ENCODE results near the gene CNGA3. TPM values are rescaled to one million over a fixed set of nuclear protein-coding genes. Genes with fewer than 3 reads are reported as not detected.

Gene CNGA3
- total RNA-seq, 2 experiments from 2014 or later: not detected

DNA sequence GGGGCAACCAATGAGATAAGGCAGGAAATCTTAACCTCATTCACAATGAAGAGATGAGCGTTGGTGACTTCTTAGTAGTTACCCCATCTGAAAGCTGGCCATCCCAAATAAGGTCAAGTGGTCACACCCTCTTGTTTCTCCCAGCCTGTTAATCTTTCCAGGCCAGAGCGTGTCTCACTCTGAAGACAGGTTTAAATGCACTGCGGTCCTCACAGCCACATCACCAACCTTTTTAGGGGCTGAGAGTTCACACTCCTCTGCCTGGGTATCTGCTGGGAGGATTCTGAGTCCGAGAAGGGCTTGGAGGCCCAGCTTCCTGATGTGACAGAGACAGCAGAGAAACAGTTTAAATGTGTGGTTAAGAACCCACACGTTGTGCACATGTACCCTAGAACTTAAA lies 13.3 kb upstream of the CNGA3 start:
- H3K36me3 ChIP-seq (ENCODE audit: insufficient read depth, low read length): no peaks in the 10 kb centered on the region
- no peaks in the 10 kb centered on the region for H4K20me1 ChIP-seq (ENCODE audit: insufficient read depth, low read length)
- H3K9me2 ChIP-seq (ENCODE audit: insufficient read depth, low read length): no peaks in the 10 kb centered on the region
- no peaks in the 10 kb centered on the region for H3K79me2 ChIP-seq (ENCODE audit: insufficient read depth, low read depth, low read length)
- H3K4me2 ChIP-seq (ENCODE audit: low read length): no peak overlapping the region
- H2AFZ ChIP-seq (ENCODE audit: low read length): no peak overlapping the region
- TF ChIP-seq EZH2phosphoT487 (IDR thresholded peaks at IDR 0.05; ENCODE audit: borderline replicate concordance, low read depth, low read length): no peak
- TF ChIP-seq, protein P1, sequence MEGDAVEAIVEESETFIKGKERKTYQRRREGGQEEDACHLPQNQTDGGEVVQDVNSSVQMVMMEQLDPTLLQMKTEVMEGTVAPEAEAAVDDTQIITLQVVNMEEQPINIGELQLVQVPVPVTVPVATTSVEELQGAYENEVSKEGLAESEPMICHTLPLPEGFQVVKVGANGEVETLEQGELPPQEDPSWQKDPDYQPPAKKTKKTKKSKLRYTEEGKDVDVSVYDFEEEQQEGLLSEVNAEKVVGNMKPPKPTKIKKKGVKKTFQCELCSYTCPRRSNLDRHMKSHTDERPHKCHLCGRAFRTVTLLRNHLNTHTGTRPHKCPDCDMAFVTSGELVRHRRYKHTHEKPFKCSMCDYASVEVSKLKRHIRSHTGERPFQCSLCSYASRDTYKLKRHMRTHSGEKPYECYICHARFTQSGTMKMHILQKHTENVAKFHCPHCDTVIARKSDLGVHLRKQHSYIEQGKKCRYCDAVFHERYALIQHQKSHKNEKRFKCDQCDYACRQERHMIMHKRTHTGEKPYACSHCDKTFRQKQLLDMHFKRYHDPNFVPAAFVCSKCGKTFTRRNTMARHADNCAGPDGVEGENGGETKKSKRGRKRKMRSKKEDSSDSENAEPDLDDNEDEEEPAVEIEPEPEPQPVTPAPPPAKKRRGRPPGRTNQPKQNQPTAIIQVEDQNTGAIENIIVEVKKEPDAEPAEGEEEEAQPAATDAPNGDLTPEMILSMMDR (conservative IDR thresholded peaks at IDR 0.05; ENCODE audit: low read length): no peak
- intact Hi-C loops (cut with micrococcal nuclease; ENCODE audit: unreplicated experiment): no loop called here
- H3K9me3 ChIP-seq (ENCODE audit: low read length): peaks cover 1% of the 10 kb centered on the region; the same call in 1 of the 2 replicates
- no peak for DNase-seq (ENCODE audit: low spot score)
- ChIA-PET POLR2A (no interaction called here), CTCF (ENCODE audit: unreplicated experiment) (no interaction called here)
- no peaks in the 10 kb centered on the region for H3K4me1 ChIP-seq (ENCODE audit: insufficient read depth, low read length, poor library complexity, severe bottlenecking)
- no peak overlapping the region for H3K4me3 ChIP-seq (ENCODE audit: low read depth, low read length, poor library complexity, severe bottlenecking)
- no peak overlapping the region for H3K27ac ChIP-seq (ENCODE audit: low read depth, low read length, poor library complexity, severe bottlenecking)
- BruUV-seq (replicated peaks): no TSS peak

DNA sequence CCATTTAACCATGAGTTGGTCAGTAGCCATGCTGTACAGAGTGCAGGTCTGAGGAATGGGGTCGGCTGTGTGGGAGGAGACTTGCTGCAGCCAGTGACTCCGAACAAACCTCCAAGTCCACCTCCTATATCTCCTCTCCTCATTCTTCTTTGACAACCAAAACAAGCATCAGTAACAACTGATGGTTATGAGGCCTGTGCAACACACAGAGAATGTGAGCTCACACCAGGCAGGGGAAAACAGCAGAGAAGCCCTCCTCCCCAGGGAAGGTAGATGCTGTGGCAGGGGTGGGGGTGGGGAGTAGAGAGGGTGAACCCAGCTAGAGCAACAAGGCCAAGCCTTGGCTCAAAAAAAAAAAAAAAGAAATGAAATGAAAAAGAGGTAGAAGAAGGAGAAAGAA lies 12.3 kb upstream of the CNGA3 start:
- Histone ChIP-seq H3K36me3 (ENCODE audit: insufficient read depth, low read length) (no peaks in the 10 kb centered on the region), H3K27ac (ENCODE audit: low read depth, low read length, poor library complexity, severe bottlenecking) (no peak overlapping the region), H2AFZ (ENCODE audit: low read length) (no peak overlapping the region), H3K4me2 (ENCODE audit: low read length) (no peak overlapping the region), H3K9me2 (ENCODE audit: insufficient read depth, low read length) (no peaks in the 10 kb centered on the region), H3K4me1 (ENCODE audit: insufficient read depth, low read length, poor library complexity, severe bottlenecking) (no peaks in the 10 kb centered on the region), H3K79me2 (ENCODE audit: insufficient read depth, low read depth, low read length) (no peaks in the 10 kb centered on the region), H3K4me3 (ENCODE audit: low read depth, low read length, poor library complexity, severe bottlenecking) (no peak overlapping the region), H3K9me3 (ENCODE audit: low read length) (peaks cover 7% of the 10 kb centered on the region; the same call in 1 of the 2 replicates), H4K20me1 (ENCODE audit: insufficient read depth, low read length) (no peaks in the 10 kb centered on the region)
- CTCF ChIA-PET (ENCODE audit: unreplicated experiment): no interaction called here
- POLR2A ChIA-PET: interaction anchor here (0.7 kb wide), 1 partner anchor 16 kb away, joined by 4 read pairs; no protein-coding TSS in a partner anchor
- no peak for DNase-seq (ENCODE audit: low spot score)
- intact Hi-C loops (cut with micrococcal nuclease; ENCODE audit: unreplicated experiment): no loop called here
- no peak for TF ChIP-seq EZH2phosphoT487 (IDR thresholded peaks at IDR 0.05; ENCODE audit: borderline replicate concordance, low read depth, low read length)
- TF ChIP-seq, protein P1 (conservative IDR thresholded peaks at IDR 0.05; ENCODE audit: low read length): no peak
- BruUV-seq (replicated peaks): no TSS peak

DNA sequence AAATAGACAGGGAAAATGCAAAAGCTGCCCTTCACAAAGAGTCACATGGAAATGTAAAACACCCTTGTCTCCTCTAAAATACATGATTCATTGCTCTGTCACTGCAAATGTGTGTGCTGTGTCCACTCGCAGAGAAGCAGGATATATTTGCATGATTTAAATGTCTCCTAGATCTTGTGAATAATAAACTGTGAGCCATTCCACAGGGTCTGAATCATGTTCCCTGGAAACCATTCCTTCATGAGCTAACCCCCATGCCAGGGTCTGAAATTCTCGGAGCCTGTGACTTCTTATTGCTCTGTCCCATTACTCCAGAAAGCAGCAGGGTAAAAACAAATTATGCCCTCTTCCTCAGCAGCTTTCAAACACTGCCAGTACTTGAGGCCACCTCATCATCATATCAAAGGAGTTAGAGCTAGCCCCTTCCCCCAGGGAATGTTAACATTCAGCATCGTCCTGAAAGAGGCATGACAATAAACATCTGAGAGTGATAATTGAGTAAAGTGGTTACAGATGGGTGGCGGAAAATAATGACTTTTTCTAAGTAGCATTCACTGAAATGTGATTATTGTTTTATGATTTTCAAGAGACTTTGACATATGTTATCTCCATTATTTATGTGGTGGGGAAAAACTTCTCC lies 11.7 kb upstream of the CNGA3 start:
- Histone ChIP-seq H2AFZ (ENCODE audit: low read length) (no peak overlapping the region), H3K4me3 (ENCODE audit: low read depth, low read length, poor library complexity, severe bottlenecking) (no peak overlapping the region), H3K9me2 (ENCODE audit: insufficient read depth, low read length) (no peaks in the 10 kb centered on the region), H3K36me3 (ENCODE audit: insufficient read depth, low read length) (no peaks in the 10 kb centered on the region), H3K79me2 (ENCODE audit: insufficient read depth, low read depth, low read length) (no peaks in the 10 kb centered on the region), H3K9me3 (ENCODE audit: low read length) (peaks cover 7% of the 10 kb centered on the region; the same call in 1 of the 2 replicates), H4K20me1 (ENCODE audit: insufficient read depth, low read length) (no peaks in the 10 kb centered on the region), H3K4me2 (ENCODE audit: low read length) (no peak overlapping the region), H3K27ac (ENCODE audit: low read depth, low read length, poor library complexity, severe bottlenecking) (no peak overlapping the region), H3K4me1 (ENCODE audit: insufficient read depth, low read length, poor library complexity, severe bottlenecking) (no peaks in the 10 kb centered on the region)
- intact Hi-C loops (cut with micrococcal nuclease; ENCODE audit: unreplicated experiment): no loop called here
- ChIA-PET CTCF (ENCODE audit: unreplicated experiment) (no interaction called here), POLR2A (interaction anchor here (0.7 kb wide), 1 partner anchor 16 kb away, joined by 4 read pairs; no protein-coding TSS in a partner anchor)
- TF ChIP-seq EZH2phosphoT487 (IDR thresholded peaks at IDR 0.05; ENCODE audit: borderline replicate concordance, low read depth, low read length): no peak
- TF ChIP-seq, protein P1 (conservative IDR thresholded peaks at IDR 0.05; ENCODE audit: low read length): no peak
- BruUV-seq (replicated peaks): no TSS peak
- DNase-seq (ENCODE audit: low spot score): no peak

Measured in OCI-LY7 (cell line).